ENCODE results near the gene PDK3. TPM values are rescaled to one million over a fixed set of nuclear protein-coding genes. Genes with fewer than 3 reads are reported as not detected.

The PDK3 gene
- total RNA-seq, 3 donors from 2014 or later, result 16.0 to 63.8 (median 32.8) TPM

DNA sequence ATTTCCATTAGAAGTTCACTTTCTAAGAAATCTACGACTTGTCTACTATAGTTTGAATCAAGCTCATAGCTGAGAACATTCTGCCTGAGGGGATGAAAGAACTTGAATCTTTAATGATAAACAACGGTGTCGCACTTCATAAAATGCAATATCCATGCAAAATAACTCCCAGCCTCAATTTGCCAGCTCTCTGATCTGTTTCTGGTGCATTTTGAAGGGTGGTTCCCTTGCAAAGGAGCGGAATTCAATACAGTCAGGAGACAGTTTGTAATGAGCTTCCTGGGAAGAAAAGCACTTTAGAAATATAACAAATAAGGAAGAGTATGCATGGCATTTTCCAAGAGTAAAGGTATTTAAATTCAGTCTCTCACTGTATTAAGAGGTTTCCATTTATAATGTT lies 102.1 kb downstream of the PDK3 start:
- DNase-seq (ENCODE audit: low spot score in 2 of 2), result no peak
- no peaks in the 10 kb centered on the region for H3K4me1 ChIP-seq
- no peak overlapping the region for H3K4me3 ChIP-seq
- TF ChIP-seq, protein P1, sequence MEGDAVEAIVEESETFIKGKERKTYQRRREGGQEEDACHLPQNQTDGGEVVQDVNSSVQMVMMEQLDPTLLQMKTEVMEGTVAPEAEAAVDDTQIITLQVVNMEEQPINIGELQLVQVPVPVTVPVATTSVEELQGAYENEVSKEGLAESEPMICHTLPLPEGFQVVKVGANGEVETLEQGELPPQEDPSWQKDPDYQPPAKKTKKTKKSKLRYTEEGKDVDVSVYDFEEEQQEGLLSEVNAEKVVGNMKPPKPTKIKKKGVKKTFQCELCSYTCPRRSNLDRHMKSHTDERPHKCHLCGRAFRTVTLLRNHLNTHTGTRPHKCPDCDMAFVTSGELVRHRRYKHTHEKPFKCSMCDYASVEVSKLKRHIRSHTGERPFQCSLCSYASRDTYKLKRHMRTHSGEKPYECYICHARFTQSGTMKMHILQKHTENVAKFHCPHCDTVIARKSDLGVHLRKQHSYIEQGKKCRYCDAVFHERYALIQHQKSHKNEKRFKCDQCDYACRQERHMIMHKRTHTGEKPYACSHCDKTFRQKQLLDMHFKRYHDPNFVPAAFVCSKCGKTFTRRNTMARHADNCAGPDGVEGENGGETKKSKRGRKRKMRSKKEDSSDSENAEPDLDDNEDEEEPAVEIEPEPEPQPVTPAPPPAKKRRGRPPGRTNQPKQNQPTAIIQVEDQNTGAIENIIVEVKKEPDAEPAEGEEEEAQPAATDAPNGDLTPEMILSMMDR (IDR thresholded peaks at IDR 0.05), result no peak
- TF ChIP-seq POLR2AphosphoS5 (IDR thresholded peaks at IDR 0.05) (no peak), POLR2A (IDR thresholded peaks at IDR 0.05) (no peak)
- intact Hi-C loops (cut with DNase I; ENCODE audit: low total_unique reads), result no loop called here
- H3K27me3 ChIP-seq, result peaks cover 0 to 33% of the 10 kb centered on the region in 2 donors
- no peaks in the 10 kb centered on the region for H3K9me3 ChIP-seq
- no peak overlapping the region for H3K27ac ChIP-seq
- H3K36me3 ChIP-seq, result no peaks in the 10 kb centered on the region

DNA sequence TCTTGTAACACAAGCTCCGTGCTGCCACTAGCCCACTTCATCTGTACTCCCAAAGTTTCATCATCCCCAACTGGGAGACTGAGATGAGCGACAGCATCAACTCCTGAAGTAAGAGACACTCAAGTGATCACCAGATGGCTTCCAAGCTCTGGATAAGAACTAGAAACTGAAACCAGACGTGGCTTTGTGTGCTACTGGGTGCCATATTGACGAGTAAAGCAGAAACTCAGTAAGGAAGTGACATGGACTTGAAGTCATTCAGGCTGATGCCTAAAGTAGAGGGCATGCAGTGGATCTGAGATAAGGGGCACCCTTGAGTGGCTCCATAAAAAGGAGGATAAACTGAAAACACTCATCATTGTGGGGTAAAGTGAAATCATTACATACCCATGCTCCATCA lies 109.7 kb downstream of the PDK3 start:
- H3K4me3 ChIP-seq, result no peak overlapping the region
- H3K27ac ChIP-seq, result no peak overlapping the region
- intact Hi-C loops (cut with DNase I; ENCODE audit: low total_unique reads), result no loop called here
- TF ChIP-seq POLR2AphosphoS5 (IDR thresholded peaks at IDR 0.05) (no peak), POLR2A (IDR thresholded peaks at IDR 0.05) (no peak)
- TF ChIP-seq, protein P1 (IDR thresholded peaks at IDR 0.05), result no peak
- H3K4me1 ChIP-seq, result no peaks in the 10 kb centered on the region
- no peaks in the 10 kb centered on the region for H3K9me3 ChIP-seq
- peaks cover 0 to 17% of the 10 kb centered on the region in 2 donors for H3K27me3 ChIP-seq
- DNase-seq (ENCODE audit: low spot score in 2 of 2), result no peak
- H3K36me3 ChIP-seq, result no peaks in the 10 kb centered on the region

DNA sequence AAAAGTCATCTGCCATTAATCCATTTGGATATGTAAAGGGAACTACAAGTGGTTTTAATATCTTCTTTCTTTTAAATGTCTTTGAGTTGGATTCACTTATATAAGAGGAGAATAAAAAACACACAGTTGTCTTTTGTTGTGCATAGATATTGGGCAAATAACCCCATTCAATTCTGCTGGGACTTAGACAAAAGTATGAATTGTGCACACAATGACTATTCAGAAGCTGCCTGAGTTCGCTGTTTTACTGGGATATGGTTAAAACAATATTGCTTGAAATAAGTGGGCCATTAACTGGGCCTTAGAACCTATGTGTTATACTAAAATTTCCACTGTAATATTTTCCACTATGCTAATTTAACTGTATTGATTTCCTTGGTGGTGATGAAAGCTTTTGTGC lies 110.4 kb downstream of the PDK3 start:
- no peak overlapping the region for H3K27ac ChIP-seq
- TF ChIP-seq POLR2A (IDR thresholded peaks at IDR 0.05) (no peak), POLR2AphosphoS5 (IDR thresholded peaks at IDR 0.05) (no peak)
- intact Hi-C loops (cut with DNase I; ENCODE audit: low total_unique reads), result no loop called here
- no peaks in the 10 kb centered on the region for H3K9me3 ChIP-seq
- H3K36me3 ChIP-seq, result no peaks in the 10 kb centered on the region
- no peak overlapping the region for H3K4me3 ChIP-seq
- no peak for DNase-seq (ENCODE audit: low spot score in 2 of 2)
- no peaks in the 10 kb centered on the region for H3K4me1 ChIP-seq
- peaks cover 0 to 17% of the 10 kb centered on the region in 2 donors for H3K27me3 ChIP-seq

DNA sequence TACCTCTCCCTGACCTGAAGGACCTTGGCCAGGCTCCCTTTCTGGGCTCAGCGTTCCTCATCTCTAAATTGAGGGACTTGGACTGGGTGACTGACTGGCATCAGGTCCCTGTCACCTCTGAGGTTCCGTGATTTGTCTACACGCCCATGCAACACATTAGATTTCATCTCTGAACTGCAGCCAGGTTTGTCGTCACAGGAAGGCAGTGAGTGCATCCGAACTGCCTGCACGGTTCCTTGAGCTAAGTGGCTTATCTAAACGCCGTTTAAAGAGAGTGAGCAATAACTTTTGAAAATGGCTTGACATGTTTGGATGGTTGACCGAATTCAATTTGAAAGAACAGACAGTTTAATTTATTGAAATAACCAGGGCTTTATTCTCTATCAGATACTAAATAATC lies 112.0 kb downstream of the PDK3 start:
- Histone ChIP-seq H3K4me3 (no peak overlapping the region), H3K4me1 (no peaks in the 10 kb centered on the region), H3K27me3 (peaks cover 0 to 29% of the 10 kb centered on the region in 2 donors), H3K36me3 (no peaks in the 10 kb centered on the region), H3K9me3 (no peaks in the 10 kb centered on the region), H3K27ac (no peak overlapping the region)
- intact Hi-C loops (cut with DNase I; ENCODE audit: low total_unique reads), result no loop called here
- TF ChIP-seq, protein P1 (IDR thresholded peaks at IDR 0.05), result no peak
- TF ChIP-seq POLR2A (IDR thresholded peaks at IDR 0.05) (no peak), POLR2AphosphoS5 (IDR thresholded peaks at IDR 0.05) (no peak)
- no peak for DNase-seq (ENCODE audit: low spot score in 2 of 2)

Other genes with a start within 250 kb of the PDK3 start
- not detected for gene SUPT20HL2, start 151.2 kb upstream of the PDK3 start, total RNA-seq
- gene SUPT20HL1, start 104.6 kb upstream of the PDK3 start, total RNA-seq, result not detected
- under 1 TPM; 0.16 to 0.73 (median 0.33) TPM for gene PCYT1B, start 182.1 kb downstream of the PDK3 start, total RNA-seq
- gene POLA1, start 228.6 kb downstream of the PDK3 start, total RNA-seq, result 10 to 100 TPM in 2 of 3 donors, 1 to 10 TPM in 1; 8.2 to 21.8 (median 20.3) TPM